OCI-LY3 (cell line): Measurements from ENCODE around the gene CHST11.

Source experiments
- H2AFZ ChIP-seq: fragments of 200-600, 300-600 bp; shearing (Covaris generic); 2 replicates; pipeline ENCODE4 v1.6.0; 2014; ENCODE audit warnings: antibody characterized with exemption, low read depth, low read length
- H3K27ac ChIP-seq: fragments of 200-600, 300-600 bp; sonication (generic); 2 replicates; pipeline ENCODE4 v1.5.1; 2014; ENCODE audit warnings: mild to moderate bottlenecking, low read length, moderate library complexity, mixed read lengths
- H3K27me3 ChIP-seq: fragments of 200-600, 300-600 bp; sonication (generic); 2 replicates; pipeline ENCODE4 v1.6.1; 2014; ENCODE audit warnings: low read depth, low read length, mixed read lengths
- H3K36me3 ChIP-seq: fragments of 200-600, 300-600 bp; sonication (generic); replicated peaks from 2 replicates; pipeline ENCODE3; 2014; ENCODE audit warnings: low read depth, low read length, mixed read lengths
- H3K4me1 ChIP-seq: fragments of 300-600, 200-600 bp; sonication (generic); 2 replicates; pipeline ENCODE4 v1.6.1; 2014; ENCODE audit warnings: low read length, mixed read lengths
- H3K4me2 ChIP-seq: fragments of 200-600, 300-600 bp; sonication (generic); 2 replicates; pipeline ENCODE4 v1.6.1; 2014; ENCODE audit warnings: low read length, mixed read lengths
- H3K4me3 ChIP-seq: fragments of 300-600, 200-600 bp; sonication (generic); 2 replicates; pipeline ENCODE4 v1.5.1; 2014; ENCODE audit warnings: antibody characterized with exemption, mild to moderate bottlenecking, low read length, moderate library complexity
- H3K79me2 ChIP-seq: fragments of 300-600, 200-600 bp; shearing (Covaris generic); 2 replicates; pipeline ENCODE4 v1.6.1; 2014; ENCODE audit warnings: mild to moderate bottlenecking, low read length, mixed read lengths
- H3K9ac ChIP-seq: fragments of 300-600, 200-600 bp; shearing (Covaris generic); 2 replicates; pipeline ENCODE4 v1.6.0; 2014; ENCODE audit warnings: mild to moderate bottlenecking, low read length, moderate library complexity
- H3K9me3 ChIP-seq: fragments of 200-600, 300-600 bp; shearing (Covaris generic); 2 replicates; pipeline ENCODE4 v1.6.1; 2014; ENCODE audit warnings: low read length, mixed read lengths; ENCODE audit not compliant: insufficient read depth
- H4K20me1 ChIP-seq: fragments of 200-600, 300-600 bp; sonication (generic); 2 replicates; pipeline ENCODE4 v1.6.1; 2016; ENCODE audit warnings: low read length, mixed read lengths; ENCODE audit not compliant: insufficient read depth
- EZH2phosphoT487 ChIP-seq: fragments of 200-600 bp; shearing (Covaris generic); IDR thresholded peaks from 2 replicates; pipeline ENCODE4 v1.6.1; 2018; ENCODE audit warnings: antibody characterized with exemption, mixed run types, low read depth
- TF ChIP-seq, protein P1 (sequence below): fragments of 200-600, 300-600 bp; sonication (generic); IDR thresholded peaks from 2 replicates; pipeline ENCODE4 v1.5.1; 2014; ENCODE audit warnings: antibody characterized with exemption, low read length, low read depth

Gene CHST11

DNA sequence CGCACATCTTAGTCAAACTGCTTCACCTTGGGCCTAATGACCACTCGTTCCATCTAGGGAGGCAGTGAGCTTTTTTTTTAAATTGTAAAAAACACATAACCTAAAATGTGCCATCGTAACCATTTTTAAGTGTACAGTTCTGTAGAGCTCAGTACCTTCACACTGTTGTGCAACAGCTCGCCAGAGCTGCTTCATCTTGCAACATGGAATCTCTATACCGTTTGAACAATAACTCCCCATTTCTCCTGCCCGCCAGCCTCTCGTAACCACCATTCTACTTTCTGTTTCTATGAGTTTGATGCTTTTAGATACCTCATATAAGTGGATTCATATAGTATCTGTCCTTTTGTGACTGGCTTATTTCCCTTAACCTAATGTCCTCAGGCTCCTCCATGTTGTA, 196.2 kb downstream of the CHST11 start:
- H3K36me3 ChIP-seq: no peaks in the 10 kb centered on the region
- H3K79me2 ChIP-seq: no peaks in the 10 kb centered on the region
- no peak overlapping the region for H3K27ac ChIP-seq

GRCh38 chr12:104653730-104654664, 197.2 kb downstream of the CHST11 start:
- Histone ChIP-seq H3K36me3 (no peaks in the 10 kb centered on the region), H2AFZ (no peak overlapping the region), H3K27me3 (peaks cover 2% of the 10 kb centered on the region; the same call in 1 of the 2 replicates), H3K27ac (no peak overlapping the region), H3K4me3 (no peak overlapping the region), H3K9me3 (no peaks in the 10 kb centered on the region), H3K9ac (no peak overlapping the region), H3K4me1 (peaks cover 7% of the 10 kb centered on the region; the same call in 1 of the 2 replicates), H3K79me2 (no peaks in the 10 kb centered on the region), H4K20me1 (peaks cover 4% of the 10 kb centered on the region; the same call in 1 of the 2 replicates), H3K4me2 (0 out of 2 replicates have a peak overlapping the region, but pooled peaks have one; percentile 13)
- TF ChIP-seq EZH2phosphoT487: no peak
- TF ChIP-seq, protein P1, sequence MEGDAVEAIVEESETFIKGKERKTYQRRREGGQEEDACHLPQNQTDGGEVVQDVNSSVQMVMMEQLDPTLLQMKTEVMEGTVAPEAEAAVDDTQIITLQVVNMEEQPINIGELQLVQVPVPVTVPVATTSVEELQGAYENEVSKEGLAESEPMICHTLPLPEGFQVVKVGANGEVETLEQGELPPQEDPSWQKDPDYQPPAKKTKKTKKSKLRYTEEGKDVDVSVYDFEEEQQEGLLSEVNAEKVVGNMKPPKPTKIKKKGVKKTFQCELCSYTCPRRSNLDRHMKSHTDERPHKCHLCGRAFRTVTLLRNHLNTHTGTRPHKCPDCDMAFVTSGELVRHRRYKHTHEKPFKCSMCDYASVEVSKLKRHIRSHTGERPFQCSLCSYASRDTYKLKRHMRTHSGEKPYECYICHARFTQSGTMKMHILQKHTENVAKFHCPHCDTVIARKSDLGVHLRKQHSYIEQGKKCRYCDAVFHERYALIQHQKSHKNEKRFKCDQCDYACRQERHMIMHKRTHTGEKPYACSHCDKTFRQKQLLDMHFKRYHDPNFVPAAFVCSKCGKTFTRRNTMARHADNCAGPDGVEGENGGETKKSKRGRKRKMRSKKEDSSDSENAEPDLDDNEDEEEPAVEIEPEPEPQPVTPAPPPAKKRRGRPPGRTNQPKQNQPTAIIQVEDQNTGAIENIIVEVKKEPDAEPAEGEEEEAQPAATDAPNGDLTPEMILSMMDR: peak; percentile 54

More for the DNA sequence above, 196.2 kb downstream of the CHST11 start:
- Histone ChIP-seq H4K20me1 (peaks cover 4% of the 10 kb centered on the region; the same call in 1 of the 2 replicates), H2AFZ (no peak overlapping the region), H3K4me1 (peaks cover 7% of the 10 kb centered on the region; the same call in 1 of the 2 replicates), H3K4me3 (no peak overlapping the region), H3K9me3 (no peaks in the 10 kb centered on the region), H3K4me2 (no peak overlapping the region), H3K9ac (no peak overlapping the region), H3K27me3 (peaks cover 2% of the 10 kb centered on the region; the same call in 1 of the 2 replicates)
- TF ChIP-seq, protein P1: no peak
- TF ChIP-seq EZH2phosphoT487: no peak

DNA sequence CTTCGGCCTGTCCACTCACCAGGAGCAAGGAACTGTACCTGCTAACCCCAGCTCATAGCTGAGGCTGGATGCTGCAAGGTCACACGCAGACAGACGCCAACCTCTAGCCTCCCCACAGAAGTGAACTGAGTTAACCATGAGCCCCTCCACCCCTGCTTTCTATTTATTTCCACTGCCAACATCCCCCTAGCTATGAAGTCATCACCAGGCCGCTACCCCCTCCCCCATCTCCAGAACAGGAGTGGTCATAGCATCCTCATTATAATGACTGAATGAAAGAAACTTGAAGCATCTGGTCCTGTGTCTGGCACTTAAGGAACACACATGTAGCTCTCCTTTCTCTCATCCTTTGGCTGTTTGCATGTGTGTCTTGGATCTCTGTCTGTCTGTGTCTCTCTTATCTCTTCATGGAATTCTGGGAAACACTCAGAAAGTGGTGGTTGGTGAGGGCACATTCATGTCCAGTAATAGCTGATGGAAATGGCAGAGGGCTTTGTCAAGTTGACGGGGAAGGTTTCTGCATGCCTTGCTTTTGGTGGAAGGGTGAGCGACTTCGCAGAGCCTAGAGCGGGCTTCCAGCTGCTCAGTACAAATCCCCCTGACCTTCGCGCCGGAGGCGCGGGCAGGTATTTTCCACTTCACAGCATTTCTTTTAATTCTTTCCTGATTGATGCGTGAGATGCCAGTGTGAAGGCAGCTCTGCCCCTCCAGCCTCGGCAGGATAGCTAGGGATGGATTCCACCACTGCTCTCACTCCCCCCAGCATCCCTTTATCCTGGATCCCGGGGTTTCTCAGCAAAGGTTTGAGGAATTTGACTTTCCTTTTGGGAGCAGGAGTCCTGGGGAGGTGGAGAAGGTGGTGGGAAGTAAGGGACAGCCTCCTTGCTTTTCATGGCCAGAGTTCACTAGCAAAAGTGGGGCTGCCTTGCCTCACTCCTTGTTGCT, 198.2 kb downstream of the CHST11 start:
- no peak overlapping the region for H3K4me2 ChIP-seq
- H3K4me3 ChIP-seq: no peak overlapping the region
- H3K36me3 ChIP-seq: no peaks in the 10 kb centered on the region
- H3K79me2 ChIP-seq: no peaks in the 10 kb centered on the region
- H4K20me1 ChIP-seq: peaks cover 4% of the 10 kb centered on the region; the same call in 1 of the 2 replicates
- peaks cover 7% of the 10 kb centered on the region; the same call in 1 of the 2 replicates for H3K4me1 ChIP-seq
- TF ChIP-seq EZH2phosphoT487: no peak
- TF ChIP-seq, protein P1: no peak
- no peak overlapping the region for H3K9ac ChIP-seq
- H3K27me3 ChIP-seq: peaks cover 2% of the 10 kb centered on the region; the same call in 1 of the 2 replicates
- H2AFZ ChIP-seq: no peak overlapping the region
- H3K9me3 ChIP-seq: no peaks in the 10 kb centered on the region
- no peak overlapping the region for H3K27ac ChIP-seq
